IPS-11a (cell line): ENCODE measurements around the gene NUP107.

Source experiments
- H3K4me3 ChIP-seq: one replicate; pipeline ENCODE4 v1.5.1; 2013; ENCODE audit warnings: low read depth, low read length, control low read depth

NUP107 gene

GRCh38 chr12:68794653-68795251 is 108.0 kb downstream of the NUP107 start:
- no peak overlapping the region for H3K4me3 ChIP-seq
